OCI-LY7 (cell line): ENCODE results near the gene RASSF5. TPM values are rescaled to one million over a fixed set of nuclear protein-coding genes. Genes with fewer than 3 reads are reported as not detected.

Experiments
- BruUV-seq: library from RNA; stranded (reverse); fragments of 400-500 nt; replicated peaks from 2 replicates; lab custom pipeline; 2021; lab: Mats Ljungman, UMichigan
- CTCF ChIA-PET: fragments of 300-600 bp; sonication (Branson Sonifier 250); formaldehyde crosslinking; loops from one replicate; lab custom pipeline; 2022; ENCODE audit warnings: antibody characterized with exemption; ENCODE audit not compliant: unreplicated experiment; lab: Charles Lee
- POLR2A ChIA-PET: fragments of 300-600 bp; sonication (Branson Sonifier 250); formaldehyde crosslinking; loops from one replicate; lab custom pipeline; 2022; ENCODE audit warnings: antibody characterized with exemption; lab: Charles Lee
- DNase-seq: peaks from one replicate; pipeline ENCODE4 v3.0.0-alpha.2; 2015; ENCODE audit warnings: low spot score
- H2AFZ ChIP-seq: fragments of 200-600 bp; sonication (generic), shearing (Covaris generic); 2 replicates; pipeline ENCODE4 v1.6.1; 2014; ENCODE audit warnings: mild to moderate bottlenecking, antibody characterized with exemption, low read length, moderate library complexity
- H3K27ac ChIP-seq: fragments of 200-600 bp; sonication (generic); 2 replicates; pipeline ENCODE4 v1.5.1; 2014; ENCODE audit warnings: mixed run types, low read depth, mild to moderate bottlenecking, moderate library complexity, low read length, inconsistent platforms; ENCODE audit not compliant: poor library complexity, severe bottlenecking
- H3K36me3 ChIP-seq: fragments of 200-600 bp; sonication (generic); 2 replicates; pipeline ENCODE4 v1.6.1; 2014; ENCODE audit warnings: mild to moderate bottlenecking, antibody characterized with exemption, low read length, moderate library complexity, mixed read lengths; ENCODE audit not compliant: insufficient read depth
- H3K4me1 ChIP-seq: fragments of 200-600 bp; sonication (generic); 2 replicates; pipeline ENCODE4 v1.5.1; 2014; ENCODE audit warnings: mild to moderate bottlenecking, low read length; ENCODE audit not compliant: insufficient read depth, poor library complexity, severe bottlenecking
- H3K4me2 ChIP-seq: fragments of 200-600 bp; sonication (generic); 2 replicates; pipeline ENCODE4 v1.6.1; 2014; ENCODE audit warnings: mild to moderate bottlenecking, low read length
- H3K4me3 ChIP-seq: fragments of 200-600 bp; sonication (generic); 2 replicates; pipeline ENCODE4 v1.5.1; 2014; ENCODE audit warnings: mild to moderate bottlenecking, low read depth, low read length; ENCODE audit not compliant: poor library complexity, severe bottlenecking
- H3K79me2 ChIP-seq: fragments of 200-600 bp; sonication (generic); 2 replicates; pipeline ENCODE4 v1.6.1; 2016; ENCODE audit warnings: low read depth, mild to moderate bottlenecking, low read length, moderate library complexity, mixed read lengths; ENCODE audit not compliant: insufficient read depth
- H3K9me2 ChIP-seq: fragments of 200-600 bp; sonication (generic); 2 replicates; pipeline ENCODE4 v1.6.1; 2016; ENCODE audit warnings: mild to moderate bottlenecking, low read length, mixed read lengths; ENCODE audit not compliant: insufficient read depth
- H3K9me3 ChIP-seq: fragments of 200-600 bp; sonication (generic); 2 replicates; pipeline ENCODE4 v1.6.1; 2014; ENCODE audit warnings: mild to moderate bottlenecking, mixed run types, low read length, mixed read lengths
- H4K20me1 ChIP-seq: fragments of 200-600 bp; sonication (generic); 2 replicates; pipeline ENCODE4 v1.6.1; 2014; ENCODE audit warnings: mild to moderate bottlenecking, antibody characterized with exemption, low read length, moderate library complexity, mixed read lengths; ENCODE audit not compliant: insufficient read depth
- CTCF ChIP-seq: fragments of 200-600 bp; sonication (generic); conservative IDR thresholded peaks from 2 replicates; pipeline ENCODE4 v1.5.1; 2014; ENCODE audit warnings: mild to moderate bottlenecking, antibody characterized with exemption, low read length, moderate library complexity, mixed read lengths
- EZH2phosphoT487 ChIP-seq: fragments of 200-600 bp; sonication (generic); IDR thresholded peaks from 2 replicates; pipeline ENCODE4 v1.6.1; 2018; ENCODE audit warnings: low read depth, borderline replicate concordance, mild to moderate bottlenecking, mixed run types, antibody characterized with exemption, low read length, moderate library complexity, mixed read lengths
- intact Hi-C: fragments of 100-400 bp; cut with micrococcal nuclease; formaldehyde crosslinking; loops from one replicate; pipeline ENCODE4 v1.10.0; 2022; ENCODE audit not compliant: unreplicated experiment
- total RNA-seq, 2 experiments: library from RNA; depleted of rRNA in 1 of 2; stranded (reverse); fragments of >200 nt in 1 of 2; shearing (Covaris generic) in 1 of 2; gene quantifications; 2 replicates each; pipeline ENCODE4 v1.2.3, GENCODE V29; 2014 to 2022

The RASSF5 gene
- total RNA-seq, 2 experiments from 2014 or later: 19.8 to 25.7 TPM

- no TSS peak for BruUV-seq
- H2AFZ ChIP-seq: no peak overlapping the region
- no peaks in the 10 kb centered on the region for H3K36me3 ChIP-seq
- H3K4me1 ChIP-seq: peaks cover 14% of the 10 kb centered on the region
- no peaks in the 10 kb centered on the region for H3K9me3 ChIP-seq
- no peak for DNase-seq
- no peak overlapping the region for H3K27ac ChIP-seq
- CTCF ChIA-PET: no interaction called here
- no peaks in the 10 kb centered on the region for H4K20me1 ChIP-seq
- H3K4me2 ChIP-seq: no peak overlapping the region
- H3K9me2 ChIP-seq: no peaks in the 10 kb centered on the region
- intact Hi-C loops: loop anchor here (5.0 kb wide), 1 partner anchor 39 kb away; no protein-coding TSS in a partner anchor
- POLR2A ChIA-PET: no interaction called here
- TF ChIP-seq CTCF (no peak), EZH2phosphoT487 (no peak)
- H3K4me3 ChIP-seq: no peak overlapping the region
- H3K79me2 ChIP-seq: no peaks in the 10 kb centered on the region
Measured at GRCh38 chr1:206535853-206536188, 28.5 kb downstream of the RASSF5 start.

GRCh38 chr1:206537141-206537540, 29.8 kb downstream of the RASSF5 start:
- no peaks in the 10 kb centered on the region for H3K9me2 ChIP-seq
- POLR2A ChIA-PET: interaction anchor here (0.7 kb wide), 1 partner anchor 14 kb away, joined by 6 read pairs; no protein-coding TSS in a partner anchor
- no peak overlapping the region for H3K4me3 ChIP-seq
- H3K27ac ChIP-seq: no peak overlapping the region
- H4K20me1 ChIP-seq: no peaks in the 10 kb centered on the region
- CTCF ChIA-PET: no interaction called here
- H3K36me3 ChIP-seq: no peaks in the 10 kb centered on the region
- H3K9me3 ChIP-seq: no peaks in the 10 kb centered on the region
- DNase-seq: no peak
- BruUV-seq: no TSS peak
- peaks cover 14% of the 10 kb centered on the region for H3K4me1 ChIP-seq
- intact Hi-C loops: loop anchor here (5.0 kb wide), 1 partner anchor 40 kb away; no protein-coding TSS in a partner anchor
- H2AFZ ChIP-seq: no peak overlapping the region
- H3K4me2 ChIP-seq: no peak overlapping the region
- TF ChIP-seq EZH2phosphoT487 (no peak), CTCF (no peak)
- no peaks in the 10 kb centered on the region for H3K79me2 ChIP-seq

GRCh38 chr1:206538086-206538770, 30.9 kb downstream of the RASSF5 start:
- Histone ChIP-seq H2AFZ (no peak overlapping the region), H3K79me2 (no peaks in the 10 kb centered on the region), H3K9me3 (no peaks in the 10 kb centered on the region), H3K27ac (no peak overlapping the region), H3K9me2 (no peaks in the 10 kb centered on the region), H3K36me3 (no peaks in the 10 kb centered on the region), H3K4me3 (no peak overlapping the region), H3K4me1 (peaks cover 14% of the 10 kb centered on the region), H3K4me2 (no peak overlapping the region), H4K20me1 (no peaks in the 10 kb centered on the region)
- TF ChIP-seq CTCF (no peak), EZH2phosphoT487 (no peak)
- no peak for DNase-seq
- POLR2A ChIA-PET: no interaction called here
- no TSS peak for BruUV-seq
- CTCF ChIA-PET: no interaction called here
- intact Hi-C loops: loop anchor here (5.0 kb wide), 1 partner anchor 41 kb away; no protein-coding TSS in a partner anchor
